ENCODE data around the gene GRB10.

The GRB10 gene

GRCh38 chr7:50685135-50686065 lies 97.3 kb downstream of the GRB10 start:
- DNase-seq, result no peak

- no peak for DNase-seq
Measured at GRCh38 chr7:50684713-50685075, 98.0 kb downstream of the GRB10 start.

GRCh38 chr7:50684011-50684712 lies 98.5 kb downstream of the GRB10 start:
- no peak for DNase-seq

- DNase-seq, result no peak
Measured at GRCh38 chr7:50682573-50682972, 100.1 kb downstream of the GRB10 start.

- no peak for DNase-seq
Measured at GRCh38 chr7:50682079-50682478, 100.6 kb downstream of the GRB10 start.

GRCh38 chr7:50681432-50682045 lies 101.2 kb downstream of the GRB10 start:
- no peak for DNase-seq

- DNase-seq, result no peak
Measured at GRCh38 chr7:50679218-50680007, 103.3 kb downstream of the GRB10 start.

- DNase-seq, result no peak
Measured at GRCh38 chr7:50678586-50678985, 104.1 kb downstream of the GRB10 start.

GRCh38 chr7:50677638-50677996 lies 105.1 kb downstream of the GRB10 start:
- no peak for DNase-seq

GRCh38 chr7:50676740-50677637 lies 105.7 kb downstream of the GRB10 start:
- DNase-seq, result no peak

GRCh38 chr7:50676079-50676478 lies 106.6 kb downstream of the GRB10 start:
- DNase-seq, result no peak

- no peak for DNase-seq
Measured at GRCh38 chr7:50674896-50675835, 107.5 kb downstream of the GRB10 start.

GRCh38 chr7:50674299-50674698 lies 108.4 kb downstream of the GRB10 start:
- DNase-seq, result no peak

GRCh38 chr7:50673096-50673495 lies 109.6 kb downstream of the GRB10 start:
- no peak for DNase-seq

- DNase-seq, result no peak
Measured at GRCh38 chr7:50672045-50672444, 110.7 kb downstream of the GRB10 start.

- no peak for DNase-seq
Measured at GRCh38 chr7:50671386-50671785, 111.3 kb downstream of the GRB10 start.

- DNase-seq, result no peak
Measured at GRCh38 chr7:50669890-50670289, 112.8 kb downstream of the GRB10 start.

GRCh38 chr7:50667789-50668226 lies 114.9 kb downstream of the GRB10 start:
- no peak for DNase-seq

GRCh38 chr7:50667338-50667737 lies 115.4 kb downstream of the GRB10 start:
- DNase-seq, result no peak

GRCh38 chr7:50666124-50666496 lies 116.6 kb downstream of the GRB10 start:
- DNase-seq, result no peak
